PFSK-1 (cell line): ENCODE measurements around the gene IPO11.

Source experiments
- FOXP2 ChIP-seq: optimal IDR thresholded peaks from 2 replicates; pipeline ENCODE3; 2011; ENCODE audit warnings: borderline replicate concordance, control low read depth, inconsistent platforms; ENCODE audit not compliant: insufficient read depth; ENCODE audit errors: extremely low read length, extremely low read depth
- POLR2AphosphoS5 ChIP-seq: IDR thresholded peaks from 2 replicates; pipeline ENCODE4 v1.6.1; 2012; ENCODE audit warnings: low read depth, mild to moderate bottlenecking, control low read depth, low read length, moderate library complexity
- REST ChIP-seq, 2 experiments: IDR thresholded peaks; 2 replicates each; pipeline versions ENCODE4 v1.6.1 to v1.8.0; 2011 to 2012; ENCODE audit warnings: low read depth in 2 of 2, low read length in 2 of 2, control low read depth in 1 of 2, inconsistent platforms in 1 of 2, mild to moderate bottlenecking in 1 of 2, moderate library complexity in 1 of 2; ENCODE audit not compliant: insufficient read depth in 1 of 2
- SIN3A ChIP-seq: IDR thresholded peaks from 2 replicates; pipeline ENCODE4 v1.6.1; 2012; ENCODE audit warnings: mild to moderate bottlenecking, low read length, moderate library complexity, borderline replicate concordance; ENCODE audit not compliant: insufficient read depth
- TAF1 ChIP-seq: IDR thresholded peaks from 2 replicates; pipeline ENCODE4 v1.6.1; 2012; ENCODE audit warnings: low read length, control low read depth, borderline replicate concordance; ENCODE audit not compliant: insufficient read depth

GRCh38 chr5:62662521-62662920, 250.0 kb downstream of the IPO11 start:
- TF ChIP-seq POLR2AphosphoS5 (no peak), TAF1 (no peak), REST (IDR thresholded peaks at IDR 0.05; ENCODE audit: insufficient read depth in 1 of 2, low read depth in 2 of 2, low read length in 2 of 2) (no peak), SIN3A (no peak), FOXP2 (no peak)
